Measurements from ENCODE around the gene SPATA16. TPM values are rescaled to one million over a fixed set of nuclear protein-coding genes. Genes with fewer than 3 reads are reported as not detected.
"Not testable (repeated sequence)": the region's sequence is repeated elsewhere in the genome, so short reads cannot be mapped to it uniquely, and the experiment has no call there.

Gene SPATA16
- total RNA-seq, 1 donor from 2014 or later: not detected

- DNase-seq (ENCODE audit: low spot score in 2 of 2): no peak
- Histone ChIP-seq H3K9me3 (no peaks in the 10 kb centered on the region), H3K4me1 (no peaks in the 10 kb centered on the region), H3K27ac (no peak overlapping the region), H3K27me3 (no peaks in the 10 kb centered on the region), H3K36me3 (no peaks in the 10 kb centered on the region), H3K4me3 (no peak overlapping the region)
- intact Hi-C loops (cut with DNase I): no loop called here
- no peak for TF ChIP-seq CTCF (IDR thresholded peaks at IDR 0.05)
Observed at GRCh38 chr3:172876297-172876696, 264.7 kb downstream of the SPATA16 start.

- Histone ChIP-seq H3K4me3 (no peak overlapping the region), H3K27me3 (no peaks in the 10 kb centered on the region), H3K4me1 (no peaks in the 10 kb centered on the region), H3K27ac (no peak overlapping the region), H3K36me3 (no peaks in the 10 kb centered on the region), H3K9me3 (no peaks in the 10 kb centered on the region)
- DNase-seq (ENCODE audit: low spot score in 2 of 2): no peak
- intact Hi-C loops (cut with DNase I): no loop called here
- no peak for TF ChIP-seq CTCF (IDR thresholded peaks at IDR 0.05)
Observed at GRCh38 chr3:172875039-172875438, 266.0 kb downstream of the SPATA16 start.

- Histone ChIP-seq H3K36me3 (no peaks in the 10 kb centered on the region), H3K27ac (no peak overlapping the region), H3K4me1 (no peaks in the 10 kb centered on the region), H3K27me3 (no peaks in the 10 kb centered on the region), H3K4me3 (no peak overlapping the region), H3K9me3 (no peaks in the 10 kb centered on the region)
- no peak for DNase-seq (ENCODE audit: low spot score in 2 of 2)
- no peak for TF ChIP-seq CTCF (IDR thresholded peaks at IDR 0.05)
- intact Hi-C loops (cut with DNase I): no loop called here
Observed at GRCh38 chr3:172869784-172870518, 271.1 kb downstream of the SPATA16 start.

- intact Hi-C loops (cut with DNase I): no loop called here
- Histone ChIP-seq H3K27ac (no peak overlapping the region), H3K27me3 (no peaks in the 10 kb centered on the region), H3K4me3 (no peak overlapping the region), H3K4me1 (no peaks in the 10 kb centered on the region), H3K36me3 (no peaks in the 10 kb centered on the region), H3K9me3 (no peaks in the 10 kb centered on the region)
- no peak for DNase-seq (ENCODE audit: low spot score in 2 of 2)
- TF ChIP-seq CTCF (IDR thresholded peaks at IDR 0.05): no peak
Observed at GRCh38 chr3:172869368-172869771, 271.7 kb downstream of the SPATA16 start.

GRCh38 chr3:172868582-172869200 is 272.3 kb downstream of the SPATA16 start:
- Histone ChIP-seq H3K9me3 (no peaks in the 10 kb centered on the region), H3K4me3 (no peak overlapping the region), H3K36me3 (no peaks in the 10 kb centered on the region), H3K27me3 (no peaks in the 10 kb centered on the region), H3K4me1 (no peaks in the 10 kb centered on the region), H3K27ac (no peak overlapping the region)
- intact Hi-C loops (cut with DNase I): no loop called here
- no peak for DNase-seq (ENCODE audit: low spot score in 2 of 2)
- no peak for TF ChIP-seq CTCF (IDR thresholded peaks at IDR 0.05)

GRCh38 chr3:172866726-172867350 is 274.2 kb downstream of the SPATA16 start:
- H3K4me1 ChIP-seq; H3K4me3 ChIP-seq; H3K9me3 ChIP-seq; H3K27ac ChIP-seq; intact Hi-C loops (cut with DNase I); DNase-seq (ENCODE audit: low spot score in 2 of 2); H3K36me3 ChIP-seq; H3K27me3 ChIP-seq: not testable (repeated sequence)
